HepG2 (cell line): ENCODE results near the gene LUZP1. TPM values are rescaled to one million over a fixed set of nuclear protein-coding genes. Genes with fewer than 3 reads are reported as not detected.

Experiments used
- AHR ChIP-seq: IDR thresholded peaks from 2 replicates; pipeline ENCODE4 v1.6.1; 2018; ENCODE audit warnings: missing genetic modification reagents, missing compliant biosample characterization
- DR1 ChIP-seq: sonication (generic); formaldehyde crosslinking; IDR thresholded peaks from 2 replicates; pipeline ENCODE4 v1.8.0; 2021; ENCODE audit warnings: mild to moderate bottlenecking, missing genetic modification reagents, inconsistent platforms
- FOXA1 ChIP-seq, 2 experiments: fragments of 450-650 bp in 1 of 2; sonication (generic) in 1 of 2; formaldehyde crosslinking in 1 of 2; IDR thresholded peaks; 2 replicates each; pipeline versions ENCODE4 v1.4.0 to v1.6.1; 2016 to 2020; ENCODE audit warnings: missing genetic modification reagents in 1 of 2
- FOXA3 ChIP-seq: IDR thresholded peaks from 2 replicates; pipeline ENCODE4 v1.6.1; 2016; ENCODE audit warnings: missing genetic modification reagents, missing compliant biosample characterization
- HHEX ChIP-seq: IDR thresholded peaks from 2 replicates; pipeline ENCODE4 v1.6.1; 2016; ENCODE audit warnings: control low read depth
- HNRNPLL ChIP-seq: fragments of 200-400 bp; formaldehyde crosslinking; IDR thresholded peaks from 2 replicates; pipeline ENCODE4 v1.6.1; 2017; ENCODE audit warnings: mild to moderate bottlenecking, low read depth, low read length; ENCODE audit not compliant: poor library complexity, severe bottlenecking
- HOXA5 ChIP-seq: sonication (generic); formaldehyde crosslinking; IDR thresholded peaks from 2 replicates; pipeline ENCODE4 v1.4.0; 2020; ENCODE audit warnings: missing genetic modification reagents
- JUNB ChIP-seq: sonication (generic); formaldehyde crosslinking; IDR thresholded peaks from 2 replicates; pipeline ENCODE4 v1.8.0; 2022; ENCODE audit warnings: missing genetic modification reagents, mild to moderate bottlenecking, borderline replicate concordance
- MTA3 ChIP-seq: sonication (generic); formaldehyde crosslinking; IDR thresholded peaks from 2 replicates; pipeline ENCODE4 v1.4.0; 2020; ENCODE audit warnings: missing genetic modification reagents
- MYC ChIP-seq: sonication (generic); formaldehyde crosslinking; IDR thresholded peaks from 2 replicates; pipeline ENCODE4 v1.9.0; 2021; ENCODE audit warnings: missing genetic modification reagents, borderline replicate concordance
- RBFOX2 ChIP-seq: fragments of 200-400 bp; formaldehyde crosslinking; IDR thresholded peaks from 2 replicates; pipeline ENCODE4 v1.6.1; 2017; ENCODE audit warnings: low read depth, mild to moderate bottlenecking, low read length
- REL ChIP-seq: sonication (generic); formaldehyde crosslinking; conservative IDR thresholded peaks from 2 replicates; pipeline ENCODE4 v1.8.0; 2022; ENCODE audit warnings: mild to moderate bottlenecking, missing genetic modification reagents, moderate library complexity
- SMARCE1 ChIP-seq: fragments of 450-650 bp; IDR thresholded peaks from 2 replicates; pipeline ENCODE4 v1.6.1; 2017; ENCODE audit warnings: borderline replicate concordance
- SP4 ChIP-seq: sonication (generic); formaldehyde crosslinking; IDR thresholded peaks from 2 replicates; pipeline ENCODE4 v1.8.1; 2023; ENCODE audit warnings: mild to moderate bottlenecking, missing genetic modification reagents
- TBP ChIP-seq: sonication (generic); formaldehyde crosslinking; IDR thresholded peaks from 2 replicates; pipeline ENCODE4 v1.5.0; 2020; ENCODE audit warnings: missing genetic modification reagents
- U2AF2 ChIP-seq: fragments of 200-400 bp; formaldehyde crosslinking; IDR thresholded peaks from 2 replicates; pipeline ENCODE4 v1.6.1; 2017; ENCODE audit warnings: low read depth, mild to moderate bottlenecking, low read length
- YY1 ChIP-seq: IDR thresholded peaks from 2 replicates; pipeline ENCODE4 v1.6.1; 2011; ENCODE audit warnings: low read length, low read depth, moderate library complexity, mild to moderate bottlenecking; ENCODE audit not compliant: insufficient read depth, insufficient replicate concordance
- ZBTB42 ChIP-seq: sonication (generic); formaldehyde crosslinking; IDR thresholded peaks from 2 replicates; pipeline ENCODE4 v1.5.0; 2020; ENCODE audit warnings: mild to moderate bottlenecking, missing genetic modification reagents
- ZKSCAN1 ChIP-seq: fragments of 150-350 bp; IDR thresholded peaks from 2 replicates; pipeline ENCODE4 v1.6.1; 2014; ENCODE audit warnings: low read length
- ZNF251 ChIP-seq: sonication (generic); formaldehyde crosslinking; IDR thresholded peaks from 2 replicates; pipeline ENCODE4 v1.9.0; 2021; ENCODE audit warnings: mild to moderate bottlenecking, missing genetic modification reagents
- ZNF549 ChIP-seq: sonication (generic); formaldehyde crosslinking; IDR thresholded peaks from 2 replicates; pipeline ENCODE4 v1.5.0; 2020; ENCODE audit warnings: missing genetic modification reagents
- ZSCAN22 ChIP-seq: sonication (generic); formaldehyde crosslinking; IDR thresholded peaks from 2 replicates; pipeline ENCODE4 v1.4.0; 2020; ENCODE audit warnings: mild to moderate bottlenecking, missing genetic modification reagents
- polyA plus RNA-seq, 8 experiments: library from polyadenylated mRNA; depleted of rRNA in 3 of 8; stranded (reverse) in 7 of 8; unstranded in 1 of 8; fragments of >200 nt; fragmentation: Illumina TruSeq in 4 of 8; extraction: Trizol in 4 of 8; gene quantifications; 2 replicates each; pipeline versions ENCODE4 v1.2.1 to v1.2.3, GENCODE V29; 2011 to 2016; ENCODE audit warnings: low read depth in 4 of 8, missing spikeins in 1 of 8, mixed read lengths in 1 of 8; ENCODE audit not compliant: insufficient read depth in 1 of 8
- total RNA-seq, 5 experiments: library from RNA; depleted of rRNA; stranded (reverse); fragments of >200 nt; fragmentation: Illumina TruSeq; extraction: Trizol; gene quantifications; 2 replicates each; pipeline ENCODE4 v1.2.3, GENCODE V29; 2016; ENCODE audit warnings: low read depth in 1 of 5
- TF ChIP-seq, protein P1 (sequence below): sonication (generic); formaldehyde crosslinking; conservative IDR thresholded peaks from 2 replicates; pipeline ENCODE4 v1.8.1; 2023; ENCODE audit warnings: missing genetic modification reagents
- TF ChIP-seq, protein P2 (sequence below): sonication (generic); formaldehyde crosslinking; IDR thresholded peaks from 2 replicates; pipeline ENCODE4 v1.4.0; 2020; ENCODE audit warnings: missing genetic modification reagents
- TF ChIP-seq, protein P3 (sequence below): sonication (generic); formaldehyde crosslinking; IDR thresholded peaks from 2 replicates; pipeline ENCODE4 v1.4.0; 2020; ENCODE audit warnings: mild to moderate bottlenecking, missing genetic modification reagents
- TF ChIP-seq, protein P4 (sequence below): IDR thresholded peaks from 2 replicates; pipeline ENCODE4 v1.6.1; 2016
- TF ChIP-seq, protein P5 (sequence below): IDR thresholded peaks from 2 replicates; pipeline ENCODE4 v1.6.1; 2018; ENCODE audit warnings: missing genetic modification reagents

Gene LUZP1
- total and polyA plus RNA-seq, 2 of the 13 experiments (the other 11 are each of a cell fraction or from before 2014, with no cell fraction given): 6.9 to 12.7 TPM

DNA sequence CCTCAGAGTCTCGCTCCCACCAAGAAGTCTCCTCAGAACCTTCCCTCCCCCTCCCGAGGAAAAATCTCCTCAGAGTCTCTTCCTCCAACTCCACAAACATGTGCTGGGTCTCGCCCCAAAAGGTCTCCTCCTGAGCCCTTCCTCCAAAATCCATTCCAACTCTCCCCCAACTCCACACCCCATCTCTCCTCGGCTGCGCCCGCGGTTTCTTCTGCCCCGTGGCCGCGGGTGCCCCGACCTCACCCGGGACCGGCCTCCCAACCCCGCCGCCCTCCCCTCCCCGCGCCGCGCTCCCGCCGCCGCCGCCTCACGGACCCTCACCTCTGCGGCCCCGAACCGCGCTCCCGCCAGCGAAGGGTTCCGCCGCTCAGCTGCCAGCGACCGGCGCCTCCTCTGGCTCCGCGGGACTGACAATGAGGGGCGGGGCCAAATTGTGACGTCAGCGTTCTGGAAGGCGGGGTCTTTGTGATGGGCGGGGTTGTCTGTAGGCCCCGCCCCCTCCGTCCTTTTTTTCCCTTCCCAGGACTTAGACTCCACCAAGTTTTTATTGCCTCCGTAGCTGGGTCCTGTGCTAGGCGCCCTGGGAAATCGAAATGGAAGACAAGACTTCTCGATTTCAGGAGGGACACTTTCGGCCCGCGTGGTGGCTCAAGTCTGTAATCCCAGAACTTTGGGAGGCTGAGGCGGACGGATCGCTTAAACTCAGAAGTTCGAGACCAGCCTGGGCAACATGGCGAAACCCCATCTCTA lies at the start of gene LUZP1 (continued):
- TF ChIP-seq, protein P1, sequence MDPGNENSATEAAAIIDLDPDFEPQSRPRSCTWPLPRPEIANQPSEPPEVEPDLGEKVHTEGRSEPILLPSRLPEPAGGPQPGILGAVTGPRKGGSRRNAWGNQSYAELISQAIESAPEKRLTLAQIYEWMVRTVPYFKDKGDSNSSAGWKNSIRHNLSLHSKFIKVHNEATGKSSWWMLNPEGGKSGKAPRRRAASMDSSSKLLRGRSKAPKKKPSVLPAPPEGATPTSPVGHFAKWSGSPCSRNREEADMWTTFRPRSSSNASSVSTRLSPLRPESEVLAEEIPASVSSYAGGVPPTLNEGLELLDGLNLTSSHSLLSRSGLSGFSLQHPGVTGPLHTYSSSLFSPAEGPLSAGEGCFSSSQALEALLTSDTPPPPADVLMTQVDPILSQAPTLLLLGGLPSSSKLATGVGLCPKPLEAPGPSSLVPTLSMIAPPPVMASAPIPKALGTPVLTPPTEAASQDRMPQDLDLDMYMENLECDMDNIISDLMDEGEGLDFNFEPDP (CRISPR knock-in tag): no peak
- TF ChIP-seq, protein P2, sequence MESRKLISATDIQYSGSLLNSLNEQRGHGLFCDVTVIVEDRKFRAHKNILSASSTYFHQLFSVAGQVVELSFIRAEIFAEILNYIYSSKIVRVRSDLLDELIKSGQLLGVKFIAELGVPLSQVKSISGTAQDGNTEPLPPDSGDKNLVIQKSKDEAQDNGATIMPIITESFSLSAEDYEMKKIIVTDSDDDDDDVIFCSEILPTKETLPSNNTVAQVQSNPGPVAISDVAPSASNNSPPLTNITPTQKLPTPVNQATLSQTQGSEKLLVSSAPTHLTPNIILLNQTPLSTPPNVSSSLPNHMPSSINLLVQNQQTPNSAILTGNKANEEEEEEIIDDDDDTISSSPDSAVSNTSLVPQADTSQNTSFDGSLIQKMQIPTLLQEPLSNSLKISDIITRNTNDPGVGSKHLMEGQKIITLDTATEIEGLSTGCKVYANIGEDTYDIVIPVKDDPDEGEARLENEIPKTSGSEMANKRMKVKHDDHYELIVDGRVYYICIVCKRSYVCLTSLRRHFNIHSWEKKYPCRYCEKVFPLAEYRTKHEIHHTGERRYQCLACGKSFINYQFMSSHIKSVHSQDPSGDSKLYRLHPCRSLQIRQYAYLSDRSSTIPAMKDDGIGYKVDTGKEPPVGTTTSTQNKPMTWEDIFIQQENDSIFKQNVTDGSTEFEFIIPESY (CRISPR knock-in tag): no peak
- TF ChIP-seq RBFOX2: peak; percentile 70
- no peak for TF ChIP-seq ZSCAN22 (CRISPR knock-in tag)
- no peak for TF ChIP-seq FOXA1 (IDR thresholded peaks at IDR 0.05)
- no peak for TF ChIP-seq FOXA1 (CRISPR knock-in tag; IDR thresholded peaks at IDR 0.05)
- no peak for TF ChIP-seq TBP (CRISPR knock-in tag)
- TF ChIP-seq HNRNPLL: peak; percentile 40
- TF ChIP-seq YY1: no peak
- no peak for TF ChIP-seq ZBTB42 (CRISPR knock-in tag)
- TF ChIP-seq SP4: peak; percentile 90; the same call in 1 of the 2 replicates
- no peak for TF ChIP-seq DR1 (CRISPR knock-in tag)
- TF ChIP-seq, protein P3, sequence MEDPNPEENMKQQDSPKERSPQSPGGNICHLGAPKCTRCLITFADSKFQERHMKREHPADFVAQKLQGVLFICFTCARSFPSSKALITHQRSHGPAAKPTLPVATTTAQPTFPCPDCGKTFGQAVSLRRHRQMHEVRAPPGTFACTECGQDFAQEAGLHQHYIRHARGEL (CRISPR knock-in tag): no peak
- TF ChIP-seq HHEX (CRISPR knock-in tag): no peak
- TF ChIP-seq ZNF549 (CRISPR knock-in tag): no peak
- TF ChIP-seq MTA3 (CRISPR knock-in tag): no peak
- no peak for TF ChIP-seq JUNB
- TF ChIP-seq FOXA3 (CRISPR knock-in tag): 0 out of 2 replicates have a peak, but pooled peaks have one; percentile 5
- TF ChIP-seq MYC (CRISPR knock-in tag): no peak
- no peak for TF ChIP-seq SMARCE1
- TF ChIP-seq ZNF251 (CRISPR knock-in tag): no peak
- TF ChIP-seq REL: no peak
- no peak for TF ChIP-seq AHR
- TF ChIP-seq, protein P4, sequence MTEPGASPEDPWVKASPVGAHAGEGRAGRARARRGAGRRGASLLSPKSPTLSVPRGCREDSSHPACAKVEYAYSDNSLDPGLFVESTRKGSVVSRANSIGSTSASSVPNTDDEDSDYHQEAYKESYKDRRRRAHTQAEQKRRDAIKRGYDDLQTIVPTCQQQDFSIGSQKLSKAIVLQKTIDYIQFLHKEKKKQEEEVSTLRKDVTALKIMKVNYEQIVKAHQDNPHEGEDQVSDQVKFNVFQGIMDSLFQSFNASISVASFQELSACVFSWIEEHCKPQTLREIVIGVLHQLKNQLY (CRISPR knock-in tag): no peak
- TF ChIP-seq ZKSCAN1: no peak
- no peak for TF ChIP-seq U2AF2
- TF ChIP-seq HOXA5 (CRISPR knock-in tag): no peak; the same call in 1 of the 2 replicates
- TF ChIP-seq, protein P5, sequence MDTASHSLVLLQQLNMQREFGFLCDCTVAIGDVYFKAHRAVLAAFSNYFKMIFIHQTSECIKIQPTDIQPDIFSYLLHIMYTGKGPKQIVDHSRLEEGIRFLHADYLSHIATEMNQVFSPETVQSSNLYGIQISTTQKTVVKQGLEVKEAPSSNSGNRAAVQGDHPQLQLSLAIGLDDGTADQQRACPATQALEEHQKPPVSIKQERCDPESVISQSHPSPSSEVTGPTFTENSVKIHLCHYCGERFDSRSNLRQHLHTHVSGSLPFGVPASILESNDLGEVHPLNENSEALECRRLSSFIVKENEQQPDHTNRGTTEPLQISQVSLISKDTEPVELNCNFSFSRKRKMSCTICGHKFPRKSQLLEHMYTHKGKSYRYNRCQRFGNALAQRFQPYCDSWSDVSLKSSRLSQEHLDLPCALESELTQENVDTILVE (CRISPR knock-in tag): no peak
